DMS114 treated with DMSO at 0.1 percent for 48 hours (cell line): Measurements from ENCODE around the gene PTMA.
A peak's percentile ranks its signal among the peaks of the same experiment; 100 is the strongest.
"Not testable (repeated sequence)": the region's sequence is repeated elsewhere in the genome, so short reads cannot be mapped to it uniquely, and the experiment has no call there.

ENCODE experiments used
- DNase-seq: peaks from one replicate; lab custom pipeline; 2025; ENCODE audit not compliant: unreplicated experiment; lab: John Stamatoyannopoulos, UW

PTMA gene

GRCh38 chr2:231691251-231691772 lies 17.0 kb upstream of the PTMA start:
- no peak for DNase-seq

GRCh38 chr2:231692847-231693246 lies 15.5 kb upstream of the PTMA start:
- DNase-seq: no peak

- DNase-seq: no peak
Measured at GRCh38 chr2:231693956-231694355, 14.4 kb upstream of the PTMA start.

GRCh38 chr2:231696004-231696367 lies 12.3 kb upstream of the PTMA start:
- no peak for DNase-seq

- DNase-seq: no peak
Measured at GRCh38 chr2:231699006-231699405, 9.3 kb upstream of the PTMA start.

- DNase-seq: no peak
Measured at GRCh38 chr2:231701456-231702373, 6.6 kb upstream of the PTMA start.

- DNase-seq: no peak
Measured at GRCh38 chr2:231704017-231704416, 4.3 kb upstream of the PTMA start.

GRCh38 chr2:231706731-231707624 lies 1.3 kb upstream of the PTMA start:
- DNase-seq: peak; percentile 60

GRCh38 chr2:231707625-231707926 lies 749 bp upstream of the PTMA start:
- DNase-seq: no peak

- no peak for DNase-seq
Measured at GRCh38 chr2:231708773-231709635, 679 bp downstream of the PTMA start.

- DNase-seq: no peak
Measured at GRCh38 chr2:231709636-231709980, 1.3 kb downstream of the PTMA start.

GRCh38 chr2:231709981-231710798 lies 1.9 kb downstream of the PTMA start:
- peak; percentile 22 for DNase-seq

GRCh38 chr2:231710799-231711676 lies 2.7 kb downstream of the PTMA start:
- no peak for DNase-seq

GRCh38 chr2:231711677-231712450 lies 3.5 kb downstream of the PTMA start:
- no peak for DNase-seq

- DNase-seq: not testable (repeated sequence)
Measured at GRCh38 chr2:231712451-231713021, 4.2 kb downstream of the PTMA start.

GRCh38 chr2:231713406-231713729 lies 5.0 kb downstream of the PTMA start:
- DNase-seq: not testable (repeated sequence)

GRCh38 chr2:231713730-231714638 lies 5.7 kb downstream of the PTMA start:
- DNase-seq: peak; percentile 70
